Measurements from ENCODE around the gene RPGRIP1L.

GRCh38 chr16:53559270-53559951 lies 144.2 kb downstream of the RPGRIP1L start:
- TF ChIP-seq RNF2 (IDR thresholded peaks at IDR 0.05; ENCODE audit: borderline replicate concordance, low read depth) (no peak), POLR2A (IDR thresholded peaks at IDR 0.05; ENCODE audit: low read length) (no peak), EP300 (IDR thresholded peaks at IDR 0.05) (no peak), CTCF (IDR thresholded peaks at IDR 0.05) (no peak)
